HG03097 (cell line): ENCODE measurements around the gene ARHGAP24.
"Not testable (repeated sequence)": the region's sequence is repeated elsewhere in the genome, so short reads cannot be mapped to it uniquely, and the experiment has no call there.

Experiments
- ATAC-seq: cut with Tn5 transposase; IDR thresholded peaks from one replicate; pipeline ENCODE4 v1.9.1; 2021; ENCODE audit not compliant: unreplicated experiment, low FRiP score

Gene ARHGAP24

DNA sequence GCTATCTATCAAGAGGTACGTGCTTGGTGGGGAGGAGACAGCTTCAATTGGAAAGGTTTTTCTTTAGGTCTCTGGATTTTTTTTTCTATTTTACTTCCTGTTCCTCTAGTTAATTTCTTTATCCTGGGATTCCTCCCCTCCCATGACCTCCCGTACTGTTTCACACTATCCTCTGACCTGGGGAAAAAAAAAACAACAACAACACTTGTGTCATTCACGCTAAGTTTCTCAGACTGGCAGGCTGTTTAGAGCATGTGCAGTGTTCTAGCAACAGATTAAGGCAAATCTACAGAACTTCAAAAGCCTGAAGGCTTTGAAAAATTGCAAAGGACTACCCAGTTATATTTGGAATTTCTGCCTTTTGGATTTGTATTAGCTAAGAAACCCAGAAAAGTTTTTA, 358.4 kb downstream of the ARHGAP24 start:
- ATAC-seq = no peak

- ATAC-seq = no peak
These were observed 360.0 kb downstream of the ARHGAP24 start for GRCh38 chr4:85834934-85835333.

DNA sequence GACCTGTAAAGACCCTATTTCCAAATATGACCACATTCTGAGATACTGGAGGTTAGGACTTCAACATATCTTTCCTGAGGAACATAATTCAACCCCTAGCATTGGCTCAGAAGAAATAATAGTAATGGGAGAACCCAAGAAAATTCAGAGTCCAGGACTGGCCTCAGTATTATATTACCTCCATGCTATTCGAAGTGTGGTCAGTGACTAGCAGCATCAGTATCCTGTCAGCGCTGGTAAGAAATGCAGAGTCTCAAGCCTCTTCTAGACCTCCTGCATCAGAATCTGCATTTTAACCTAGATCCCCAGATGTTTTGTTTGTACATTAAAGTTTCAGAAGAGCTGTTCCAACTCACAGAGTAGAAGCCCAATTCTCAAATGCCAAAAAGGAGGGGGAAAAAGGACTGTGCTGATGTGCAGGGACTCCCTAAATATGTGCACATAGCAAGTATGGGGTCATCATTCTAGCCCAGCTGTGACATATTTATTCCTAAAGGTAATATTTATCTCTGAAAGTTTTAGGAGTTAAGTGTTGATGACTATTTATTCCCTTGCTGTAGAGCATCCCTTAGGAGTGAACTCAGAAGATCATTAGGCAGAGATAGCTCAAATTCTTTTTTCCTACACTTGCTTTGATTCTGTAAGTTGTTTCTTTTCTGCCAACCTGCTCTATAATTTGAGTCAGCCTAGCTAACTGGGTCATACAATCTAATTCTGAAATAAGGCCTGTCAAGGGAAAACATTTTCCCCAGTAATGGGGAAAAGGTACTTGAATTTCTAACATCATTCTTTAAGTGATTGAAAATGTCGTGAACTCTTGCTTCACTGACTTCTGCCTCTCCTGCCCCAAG, 361.9 kb downstream of the ARHGAP24 start:
- ATAC-seq = no peak

DNA sequence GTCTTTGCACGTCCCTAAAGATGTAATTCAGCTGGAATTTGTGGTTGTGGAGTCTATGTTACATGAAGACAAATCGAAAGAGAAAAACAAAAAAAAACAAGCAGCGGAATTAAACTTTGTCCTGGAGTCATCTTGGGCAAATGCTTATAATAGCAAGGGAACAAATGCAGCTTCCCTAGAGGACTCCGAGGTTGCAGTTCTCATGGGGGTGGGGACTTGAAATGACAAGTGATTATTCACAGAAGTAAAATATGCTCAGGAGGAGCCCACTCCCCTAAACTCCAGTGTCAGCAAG, 362.4 kb downstream of the ARHGAP24 start:
- ATAC-seq = no peak

DNA sequence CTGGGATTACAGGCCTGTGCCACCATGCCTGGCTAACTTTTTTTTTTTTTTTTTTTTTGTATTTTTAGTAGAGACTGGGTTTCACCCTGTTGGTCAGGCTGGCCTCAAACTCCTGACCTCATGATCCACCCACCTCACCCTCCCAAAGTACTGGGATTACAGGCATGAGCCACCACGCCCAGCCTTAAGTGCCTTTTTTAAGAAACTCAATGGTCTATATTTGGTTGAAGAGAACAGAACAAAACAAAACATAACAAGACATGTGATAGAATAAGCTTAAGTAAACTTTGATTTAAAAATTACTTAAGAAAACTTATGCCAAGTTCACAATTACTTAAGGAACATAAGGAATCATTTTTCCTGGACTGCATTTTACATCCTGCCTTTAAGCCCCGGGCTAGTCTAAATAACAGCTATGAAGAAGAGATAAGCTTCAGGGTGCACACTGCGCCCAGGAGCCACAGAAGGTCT, 365.1 kb downstream of the ARHGAP24 start:
- ATAC-seq = not testable (repeated sequence)

DNA sequence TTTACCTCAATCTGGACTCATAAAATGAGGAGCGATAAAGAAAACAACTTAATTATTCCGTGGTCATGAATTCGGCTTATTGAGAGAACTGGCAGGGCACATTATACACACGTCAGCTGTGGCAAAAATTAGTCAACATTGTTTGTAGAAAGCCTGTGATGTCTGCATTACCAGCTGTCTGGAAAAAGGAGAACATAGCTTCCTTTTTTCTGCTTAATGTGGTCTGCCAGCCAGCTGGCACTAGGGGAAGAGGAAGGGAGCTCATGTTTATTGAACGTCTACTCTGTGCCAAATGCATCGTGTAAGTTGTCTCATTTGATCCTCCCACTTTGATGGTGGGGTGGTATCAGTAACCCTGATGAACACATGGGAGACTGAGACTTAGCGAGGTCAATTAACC, 367.6 kb downstream of the ARHGAP24 start:
- ATAC-seq = no peak

DNA sequence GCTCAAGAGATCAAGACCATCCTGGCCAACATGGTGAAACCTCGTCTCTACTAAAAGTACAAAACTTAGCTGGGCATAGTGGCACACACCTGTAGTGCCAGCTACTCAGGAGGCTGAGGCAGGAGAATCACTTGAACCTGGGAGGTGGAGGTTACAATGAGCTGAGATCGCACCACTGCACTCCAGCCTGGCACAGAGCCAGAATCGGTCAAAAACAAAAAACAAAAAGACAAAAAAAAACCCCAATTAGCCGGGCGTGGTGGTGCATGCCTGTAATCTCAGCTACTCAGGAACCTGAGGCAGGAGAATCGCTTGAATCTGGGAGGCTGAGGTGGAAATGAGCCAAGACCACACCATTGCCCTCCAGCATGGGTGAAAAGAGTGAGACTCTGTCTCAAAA, 378.8 kb downstream of the ARHGAP24 start:
- ATAC-seq = not testable (repeated sequence)

- ATAC-seq = no peak
These were observed 379.6 kb downstream of the ARHGAP24 start for GRCh38 chr4:85854546-85854945.

GRCh38 chr4:85860066-85860740, 385.3 kb downstream of the ARHGAP24 start:
- ATAC-seq = no peak

GRCh38 chr4:85861064-85861765, 386.3 kb downstream of the ARHGAP24 start:
- no peak for ATAC-seq

DNA sequence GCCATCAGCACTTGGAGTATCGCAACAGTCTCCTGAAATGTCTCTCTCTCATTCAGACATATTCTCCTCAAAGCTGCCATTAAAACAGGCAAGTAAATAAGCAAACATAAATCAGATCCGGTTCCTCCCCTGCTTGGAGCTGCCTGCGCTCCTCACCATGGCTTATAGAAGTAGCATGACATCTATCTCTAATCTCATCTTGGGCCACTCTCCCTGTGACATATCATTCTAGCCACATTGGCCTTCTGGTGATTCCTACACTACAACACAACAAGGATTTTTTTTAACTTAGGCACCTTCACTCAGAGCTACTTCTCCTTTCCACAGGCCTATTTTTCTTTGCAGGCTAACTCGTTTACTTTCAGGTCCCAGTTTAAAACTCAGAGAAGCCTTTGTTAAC, 387.9 kb downstream of the ARHGAP24 start:
- no peak for ATAC-seq

DNA sequence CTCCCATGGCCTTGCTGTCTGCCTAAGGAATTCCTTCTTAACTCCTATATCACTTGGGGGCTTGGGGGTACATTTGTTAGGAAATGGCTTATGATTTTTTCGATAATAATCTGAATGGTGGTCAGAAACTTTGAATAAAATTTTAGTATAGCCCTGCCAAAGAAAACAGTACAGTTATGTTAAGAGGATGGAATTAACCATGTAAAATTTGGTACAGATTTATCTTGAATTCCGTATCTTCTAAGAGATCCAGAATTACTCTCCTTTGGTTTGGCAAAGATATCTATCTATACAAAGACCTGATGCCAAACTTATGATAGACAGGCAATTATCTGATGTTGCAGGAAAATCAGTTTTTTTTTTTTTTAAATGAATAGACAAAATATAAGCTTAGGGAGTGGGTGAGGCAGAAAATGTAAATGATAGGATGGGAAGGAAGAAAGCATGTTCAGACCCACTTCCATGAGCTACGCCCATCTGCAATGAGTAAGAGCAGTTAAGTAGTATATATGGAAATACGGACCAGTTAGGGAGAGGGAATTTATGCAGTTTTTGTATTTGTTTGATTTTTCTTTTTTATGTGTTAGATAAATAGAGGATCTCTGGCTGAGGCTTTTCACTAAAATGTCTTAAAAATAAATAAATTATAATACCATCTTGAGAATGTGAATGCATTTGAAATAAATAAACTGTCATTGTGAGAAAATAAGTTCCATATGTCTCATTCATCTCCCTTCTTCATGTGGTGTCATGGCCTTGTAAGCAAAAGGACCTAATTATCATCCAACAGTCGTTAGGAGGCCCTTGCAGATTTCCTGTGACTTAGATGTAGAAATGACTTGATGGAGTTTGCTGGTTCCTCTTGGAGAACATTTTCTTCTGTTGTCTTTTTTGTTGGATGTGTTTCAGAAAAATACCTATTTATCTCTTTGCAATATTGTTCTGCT, 389.6 kb downstream of the ARHGAP24 start:
- no peak for ATAC-seq

GRCh38 chr4:85865256-85865655, 390.3 kb downstream of the ARHGAP24 start:
- no peak for ATAC-seq

GRCh38 chr4:85866508-85866907, 391.6 kb downstream of the ARHGAP24 start:
- ATAC-seq = no peak

DNA sequence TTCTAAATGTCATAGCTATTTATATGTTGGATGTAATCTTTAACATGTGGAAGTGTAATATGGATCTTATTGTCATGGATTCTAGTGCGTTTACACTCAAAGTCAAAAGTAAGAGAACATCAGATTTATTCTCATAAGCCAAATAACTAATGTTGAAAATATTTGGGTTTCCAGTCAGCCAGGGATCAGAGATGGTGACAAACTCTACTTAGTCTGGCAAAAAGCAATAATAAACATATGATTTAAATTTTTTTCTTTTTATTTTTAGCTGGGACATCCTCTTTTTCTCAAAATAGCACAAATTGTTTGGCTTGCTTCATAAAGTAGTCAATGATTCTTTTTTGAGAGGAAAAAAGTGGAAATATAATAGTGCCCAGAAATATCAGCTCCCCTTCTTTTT, 392.3 kb downstream of the ARHGAP24 start:
- no peak for ATAC-seq

DNA sequence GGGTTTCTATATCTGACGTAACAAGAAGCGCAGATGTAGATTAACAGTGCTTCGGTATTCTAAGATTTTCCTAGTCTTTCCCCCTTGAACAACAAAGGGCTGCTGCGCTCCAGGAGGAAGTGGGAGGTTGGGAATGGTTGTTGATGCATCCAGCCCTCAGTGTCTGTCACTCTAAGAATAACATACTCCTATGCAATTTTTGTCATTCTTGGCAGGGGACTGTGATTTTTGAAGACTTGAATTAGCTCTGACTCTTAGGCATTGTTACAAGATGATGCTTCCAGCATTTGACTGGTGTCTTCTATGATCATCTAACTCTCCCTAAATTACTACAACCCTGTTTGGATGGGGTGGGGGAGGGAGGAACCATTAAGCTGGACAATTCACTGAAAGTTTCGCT, 394.2 kb downstream of the ARHGAP24 start:
- ATAC-seq = no peak

DNA sequence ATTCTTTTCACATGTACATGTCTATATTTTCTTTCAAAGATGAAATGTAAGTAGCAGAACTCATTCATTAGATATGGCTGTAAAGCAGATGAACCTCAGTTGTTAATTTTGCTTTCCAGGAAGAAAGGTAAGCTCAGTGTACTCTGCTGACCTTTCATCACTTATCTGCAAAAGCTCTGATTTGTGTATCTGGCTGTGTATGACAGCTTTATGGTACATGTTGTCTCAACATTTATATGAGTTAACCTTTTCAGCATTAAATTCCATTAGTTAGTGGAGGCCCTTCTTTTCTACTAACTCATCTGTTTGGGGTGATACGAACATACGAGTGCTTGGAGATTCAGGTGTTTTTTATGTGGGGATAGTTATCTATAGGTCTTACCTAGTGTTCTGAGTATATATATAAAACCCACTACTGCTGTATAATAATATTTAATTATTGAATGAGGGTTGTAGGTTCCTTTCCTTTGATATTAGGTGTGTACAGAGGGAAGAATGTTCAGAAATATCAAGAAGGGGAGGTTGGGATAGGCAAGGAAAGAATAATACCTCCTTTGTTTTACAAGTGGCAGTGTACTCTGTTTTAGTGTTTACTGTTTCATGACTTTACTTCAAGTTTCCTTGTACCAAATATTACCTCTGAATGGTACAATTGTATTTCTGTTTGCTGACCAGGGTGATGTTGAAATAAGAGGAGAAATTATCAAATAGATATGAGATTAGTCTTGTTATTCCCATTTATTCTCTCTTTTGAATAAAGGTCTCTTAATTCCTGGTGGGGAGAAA, 395.5 kb downstream of the ARHGAP24 start:
- no peak for ATAC-seq

GRCh38 chr4:85873566-85873965, 398.6 kb downstream of the ARHGAP24 start:
- ATAC-seq = no peak

DNA sequence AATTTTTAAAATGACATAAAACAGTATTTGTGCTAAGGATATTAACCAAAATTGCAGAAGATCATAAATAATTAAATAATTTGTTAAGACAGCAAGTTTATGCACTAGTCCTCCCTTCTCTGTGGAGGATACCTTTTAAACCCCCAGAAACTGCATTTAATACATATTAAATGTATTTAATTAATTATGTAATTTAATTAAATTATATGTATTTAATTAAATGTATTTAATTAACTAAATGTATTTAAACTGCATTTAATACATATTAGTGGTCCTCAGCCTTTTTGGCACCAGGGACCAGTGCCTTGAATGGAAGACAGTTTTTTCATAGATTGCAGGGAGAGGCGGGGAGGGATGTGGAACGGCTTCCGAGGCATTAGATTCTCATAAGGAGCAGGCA, 404.6 kb downstream of the ARHGAP24 start:
- no peak for ATAC-seq

DNA sequence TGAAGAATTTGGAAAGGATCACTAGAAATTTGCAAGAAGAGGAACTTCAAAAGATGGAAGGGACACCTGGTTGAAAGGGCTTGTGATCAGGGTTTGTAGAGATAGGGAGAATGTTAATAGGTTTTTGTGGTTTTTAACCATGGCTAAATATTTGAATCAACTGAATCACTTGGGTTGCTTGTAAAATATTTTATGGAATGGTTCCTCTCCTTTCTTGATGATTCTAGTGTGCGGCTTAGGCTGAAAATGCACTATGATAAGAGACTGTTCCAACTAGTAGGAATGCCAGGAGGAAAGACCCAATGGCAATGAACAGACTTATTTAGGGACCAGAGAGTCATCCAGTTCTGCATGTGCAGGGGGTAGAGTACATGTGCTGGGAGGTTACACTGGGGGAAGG, 408.2 kb downstream of the ARHGAP24 start:
- ATAC-seq = no peak
